ENCODE measurements around the gene PTDSS2. TPM values are rescaled to one million over a fixed set of nuclear protein-coding genes. Genes with fewer than 3 reads are reported as not detected.
"Not testable (repeated sequence)": the region's sequence is repeated elsewhere in the genome, so short reads cannot be mapped to it uniquely, and the experiment has no call there.

Gene PTDSS2
- total and polyA plus RNA-seq, 2 of the 4 experiments (the other 2 are of a cell fraction) = 23.5 to 26.6 TPM

- ATAC-seq (ENCODE audit: low read depth) (no peak), DNase-seq (no peak)
- H3K9me1 ChIP-seq (ENCODE audit: insufficient read depth, low read length) = no peaks in the 10 kb centered on the region
- ChIA-PET POLR2A (ENCODE audit: unreplicated experiment) (no interaction called here), CTCF (no interaction called here)
- no peak overlapping the region for H3K56ac ChIP-seq (ENCODE audit: extremely low read depth, insufficient read depth, low read length)
- H3K27me3 ChIP-seq (ENCODE audit: control insufficient read depth, insufficient read depth, low read length) = peaks cover 6% of the 10 kb centered on the region
- H3K4me3 ChIP-seq (ENCODE audit: insufficient read depth, low read depth, low read length) = no peak overlapping the region
- in situ Hi-C loops (cut with MboI; ENCODE audit: low sequenced_read_pairs) (no loop called here), intact Hi-C loops (cut with micrococcal nuclease) (no loop called here), dilution Hi-C loops (cut with HindIII; ENCODE audit: low sequenced_read_pairs, unreplicated experiment) (no loop called here)
- H2BK5ac ChIP-seq (ENCODE audit: low read depth, low read length, poor library complexity, severe bottlenecking) = no peak overlapping the region
- H3K14ac ChIP-seq (replicated peaks; ENCODE audit: low read depth, low read length) = no peak overlapping the region
- no peak overlapping the region for H3K9ac ChIP-seq (ENCODE audit: low read depth, low read length)
- no peak overlapping the region for H3K4me2 ChIP-seq (ENCODE audit: low read depth, low read length)
- BruUV-seq (replicated peaks) = no TSS peak
- no peak overlapping the region for H2AK5ac ChIP-seq (ENCODE audit: low read depth, low read length)
- no peak overlapping the region for H2AK9ac ChIP-seq (replicated peaks; ENCODE audit: low read depth, low read length, poor library complexity)
- H3K27ac ChIP-seq (ENCODE audit: insufficient read depth, low read length) = no peak overlapping the region
- peaks cover 4% of the 10 kb centered on the region; the same call in 1 of the 2 replicates for H3K9me3 ChIP-seq (ENCODE audit: control insufficient read depth, insufficient read depth, low read length)
- H3K79me1 ChIP-seq (ENCODE audit: low read depth in 1 of 2, low read length in 2 of 2) = no peaks in the 10 kb centered on the region
- H3K4me1 ChIP-seq (ENCODE audit: control insufficient read depth, insufficient read depth, low read length) = no peaks in the 10 kb centered on the region
- no peak overlapping the region for H4K91ac ChIP-seq (ENCODE audit: insufficient read depth, low read depth, low read length)
- no peak overlapping the region for H2BK15ac ChIP-seq (ENCODE audit: low read depth, low read length)
- H4K20me1 ChIP-seq (ENCODE audit: insufficient read depth, low read length) = no peaks in the 10 kb centered on the region
- 69% methylated on average over 6 of the region's 16 CpGs; no CpG with 5 or more reads in 1 of the 2 experiments for WGBS, 2 experiments (ENCODE audit: extremely low coverage in 2 of 2, insufficient read length in 1 of 2)
- no peak overlapping the region for H3K18ac ChIP-seq (ENCODE audit: low read depth, low read length)
- H4K5ac ChIP-seq (ENCODE audit: low read depth, low read length) = no peak overlapping the region
- TF ChIP-seq RFX5 (IDR thresholded peaks at IDR 0.05; ENCODE audit: low read depth, low read length) (no peak), FOS (IDR thresholded peaks at IDR 0.05; ENCODE audit: low read depth, low read length) (no peak), SMC3 (IDR thresholded peaks at IDR 0.05; ENCODE audit: low read depth, low read length) (no peak), NFE2L2 (IDR thresholded peaks at IDR 0.05; ENCODE audit: low read depth, low read length) (no peak)
- H4K8ac ChIP-seq (ENCODE audit: low read depth in 2 of 2, low read length in 2 of 2) = no peak overlapping the region
- no peak overlapping the region for H3K23ac ChIP-seq (ENCODE audit: low read depth, low read length)
- H3K4ac ChIP-seq (ENCODE audit: low read depth, low read length) = no peak overlapping the region
- no peaks in the 10 kb centered on the region for H3K36me3 ChIP-seq (ENCODE audit: control insufficient read depth, insufficient read depth, low read length)
- H2BK120ac ChIP-seq (ENCODE audit: low read depth, low read length) = no peak overlapping the region
- H2AFZ ChIP-seq (replicated peaks; ENCODE audit: low read length, poor library complexity) = no peak overlapping the region
- H2BK20ac ChIP-seq (ENCODE audit: low read depth, low read length) = no peak overlapping the region
Observed at GRCh38 chr11:434496-434895, 15.6 kb upstream of the PTDSS2 start.

GRCh38 chr11:434999-435740 is 14.9 kb upstream of the PTDSS2 start:
- dilution Hi-C loops (cut with HindIII; ENCODE audit: low sequenced_read_pairs, unreplicated experiment); H4K91ac ChIP-seq (ENCODE audit: insufficient read depth, low read depth, low read length); H3K18ac ChIP-seq (ENCODE audit: low read depth, low read length); H2BK120ac ChIP-seq (ENCODE audit: low read depth, low read length); H2AK5ac ChIP-seq (ENCODE audit: low read depth, low read length); H3K36me3 ChIP-seq (ENCODE audit: control insufficient read depth, insufficient read depth, low read length); in situ Hi-C loops (cut with MboI; ENCODE audit: low sequenced_read_pairs); intact Hi-C loops (cut with micrococcal nuclease); H3K4me2 ChIP-seq (ENCODE audit: low read depth, low read length); H2AFZ ChIP-seq (replicated peaks; ENCODE audit: low read length, poor library complexity); H3K9ac ChIP-seq (ENCODE audit: low read depth, low read length); ATAC-seq (ENCODE audit: low read depth); CTCF ChIA-PET; H3K27ac ChIP-seq (ENCODE audit: insufficient read depth, low read length); H2BK15ac ChIP-seq (ENCODE audit: low read depth, low read length); H4K8ac ChIP-seq (ENCODE audit: low read depth in 2 of 2, low read length in 2 of 2); H3K14ac ChIP-seq (replicated peaks; ENCODE audit: low read depth, low read length); H3K27me3 ChIP-seq (ENCODE audit: control insufficient read depth, insufficient read depth, low read length); H2AK9ac ChIP-seq (replicated peaks; ENCODE audit: low read depth, low read length, poor library complexity); H3K23ac ChIP-seq (ENCODE audit: low read depth, low read length); H3K4ac ChIP-seq (ENCODE audit: low read depth, low read length); H4K5ac ChIP-seq (ENCODE audit: low read depth, low read length); H3K4me1 ChIP-seq (ENCODE audit: control insufficient read depth, insufficient read depth, low read length); H3K79me1 ChIP-seq (ENCODE audit: low read depth in 1 of 2, low read length in 2 of 2); H3K4me3 ChIP-seq (ENCODE audit: insufficient read depth, low read depth, low read length); BruUV-seq (replicated peaks); H4K20me1 ChIP-seq (ENCODE audit: insufficient read depth, low read length); DNase-seq; H3K9me3 ChIP-seq (ENCODE audit: control insufficient read depth, insufficient read depth, low read length); H3K56ac ChIP-seq (ENCODE audit: extremely low read depth, insufficient read depth, low read length); H2BK20ac ChIP-seq (ENCODE audit: low read depth, low read length); H2BK5ac ChIP-seq (ENCODE audit: low read depth, low read length, poor library complexity, severe bottlenecking); H3K9me1 ChIP-seq (ENCODE audit: insufficient read depth, low read length): not testable (repeated sequence)
- POLR2A ChIA-PET (ENCODE audit: unreplicated experiment) = interaction anchor here (0.6 kb wide), 1 partner anchor 19 kb away, joined by 3 read pairs; no protein-coding TSS in a partner anchor
- no CpG with 5 or more reads among the region's 1 CpG for WGBS, 2 experiments (ENCODE audit: extremely low coverage in 2 of 2, insufficient read length in 1 of 2)
